Uterus (tissue), 4 donors: ENCODE results near the gene KLF5. TPM values are rescaled to one million over a fixed set of nuclear protein-coding genes. Genes with fewer than 3 reads are reported as not detected.

Experiments
- DNase-seq, 2 donors: peaks; one replicate each; pipeline ENCODE4 v3.0.0-alpha.2; 2019 to 2020
- H3K27ac ChIP-seq, 2 donors: fragments of 200-600 bp; sonication (generic); 1 replicate in 1 of 2; 2 replicates in 1 of 2; pipeline ENCODE4 v1.5.1; 2016 to 2018
- H3K27me3 ChIP-seq, 2 donors: fragments of 200-600 bp; sonication (generic); one replicate each; pipeline ENCODE4 v1.5.1; 2018 to 2019; ENCODE audit warnings: control low read depth in 1 of 2
- H3K36me3 ChIP-seq, 2 donors: fragments of 200-600 bp; sonication (generic); one replicate each; pipeline ENCODE4 v1.5.1; 2019; ENCODE audit warnings: control low read depth in 1 of 2
- H3K4me1 ChIP-seq, 2 donors: fragments of 200-600 bp; sonication (generic); one replicate each; pipeline ENCODE4 v1.5.1; 2018 to 2019; ENCODE audit warnings: control low read depth in 1 of 2
- H3K4me3 ChIP-seq, 2 donors: fragments of 200-600 bp; sonication (generic); 1 replicate in 1 of 2; 2 replicates in 1 of 2; pipeline ENCODE4 v1.5.1; 2018 to 2019; ENCODE audit warnings: mild to moderate bottlenecking in 1 of 2
- H3K9me3 ChIP-seq, 2 donors: fragments of 200-600 bp; sonication (generic); one replicate each; pipeline ENCODE4 v1.5.1; 2019; ENCODE audit warnings: control low read depth in 1 of 2
- POLR2A ChIP-seq, 2 donors: fragments of 450-650 bp; IDR thresholded peaks; one replicate each; pipeline ENCODE4 v1.6.1; 2016; ENCODE audit warnings: antibody characterized with exemption in 2 of 2, mild to moderate bottlenecking in 1 of 2, moderate library complexity in 1 of 2
- intact Hi-C: fragments of 100-400 bp; cut with DNase I; formaldehyde crosslinking; loops from one replicate; pipeline ENCODE4 v1.15.1; 2023; ENCODE audit warnings: low total_unique reads
- total RNA-seq, 4 donors: library from RNA; depleted of rRNA in 3 of 4; stranded (reverse); fragments of >200 nt in 3 of 4; gene quantifications; one replicate each; pipeline versions ENCODE4 v1.1.0 to v1.2.4, GENCODE V29; 2014 to 2023
- TF ChIP-seq, protein P1 (sequence below), 4 experiments: fragments of 200-600 bp in 2 of 4; fragments of 450-650 bp in 2 of 4; sonication (generic) in 2 of 4; IDR thresholded peaks; one replicate each; pipeline ENCODE4 v1.5.1; 2016 to 2019; ENCODE audit warnings: antibody characterized with exemption in 4 of 4, mild to moderate bottlenecking in 2 of 4, moderate library complexity in 1 of 4
- donor health status: DM: yes; HTN: yes; CAD: no.

KLF5 gene
- total RNA-seq, 4 donors from 2014 or later = 0.77 to 10.7 (median 5.7) TPM

- H3K4me1 ChIP-seq = no peaks in the 10 kb centered on the region
- H3K36me3 ChIP-seq = no peaks in the 10 kb centered on the region
- intact Hi-C loops = no loop called here
- no peaks in the 10 kb centered on the region for H3K9me3 ChIP-seq
- no peak overlapping the region for H3K4me3 ChIP-seq
- TF ChIP-seq, protein P1, sequence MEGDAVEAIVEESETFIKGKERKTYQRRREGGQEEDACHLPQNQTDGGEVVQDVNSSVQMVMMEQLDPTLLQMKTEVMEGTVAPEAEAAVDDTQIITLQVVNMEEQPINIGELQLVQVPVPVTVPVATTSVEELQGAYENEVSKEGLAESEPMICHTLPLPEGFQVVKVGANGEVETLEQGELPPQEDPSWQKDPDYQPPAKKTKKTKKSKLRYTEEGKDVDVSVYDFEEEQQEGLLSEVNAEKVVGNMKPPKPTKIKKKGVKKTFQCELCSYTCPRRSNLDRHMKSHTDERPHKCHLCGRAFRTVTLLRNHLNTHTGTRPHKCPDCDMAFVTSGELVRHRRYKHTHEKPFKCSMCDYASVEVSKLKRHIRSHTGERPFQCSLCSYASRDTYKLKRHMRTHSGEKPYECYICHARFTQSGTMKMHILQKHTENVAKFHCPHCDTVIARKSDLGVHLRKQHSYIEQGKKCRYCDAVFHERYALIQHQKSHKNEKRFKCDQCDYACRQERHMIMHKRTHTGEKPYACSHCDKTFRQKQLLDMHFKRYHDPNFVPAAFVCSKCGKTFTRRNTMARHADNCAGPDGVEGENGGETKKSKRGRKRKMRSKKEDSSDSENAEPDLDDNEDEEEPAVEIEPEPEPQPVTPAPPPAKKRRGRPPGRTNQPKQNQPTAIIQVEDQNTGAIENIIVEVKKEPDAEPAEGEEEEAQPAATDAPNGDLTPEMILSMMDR (IDR thresholded peaks at IDR 0.05) = no peak
- no peak for TF ChIP-seq POLR2A (IDR thresholded peaks at IDR 0.05)
- no peaks in the 10 kb centered on the region for H3K27me3 ChIP-seq
- H3K27ac ChIP-seq = no peak overlapping the region
- no peak for DNase-seq
Measured at GRCh38 chr13:73082471-73082870, 23.7 kb downstream of the KLF5 start.

DNA sequence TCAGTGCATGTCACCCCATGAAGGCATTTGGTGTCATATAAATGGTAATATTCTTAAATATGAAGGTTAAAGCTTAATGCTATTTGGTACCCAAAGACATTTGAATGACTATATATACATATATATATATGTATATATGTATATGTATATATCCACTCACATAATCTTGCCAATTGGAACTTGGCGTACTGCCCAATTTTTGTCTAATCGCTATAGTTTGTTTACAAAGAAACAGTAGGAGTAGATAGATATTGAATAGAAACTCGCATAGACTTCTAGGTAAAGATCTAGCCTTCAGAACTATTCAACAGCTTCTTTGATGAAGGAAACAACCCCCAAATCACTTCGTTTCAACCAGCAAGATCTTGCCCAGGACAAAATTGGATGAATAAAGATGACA lies 24.1 kb downstream of the KLF5 start:
- intact Hi-C loops = no loop called here
- no peak overlapping the region for H3K4me3 ChIP-seq
- H3K36me3 ChIP-seq = no peaks in the 10 kb centered on the region
- no peaks in the 10 kb centered on the region for H3K4me1 ChIP-seq
- H3K27ac ChIP-seq = no peak overlapping the region
- no peaks in the 10 kb centered on the region for H3K27me3 ChIP-seq
- TF ChIP-seq, protein P1 (IDR thresholded peaks at IDR 0.05) = no peak
- no peak for TF ChIP-seq POLR2A (IDR thresholded peaks at IDR 0.05)
- DNase-seq = no peak
- H3K9me3 ChIP-seq = no peaks in the 10 kb centered on the region

DNA sequence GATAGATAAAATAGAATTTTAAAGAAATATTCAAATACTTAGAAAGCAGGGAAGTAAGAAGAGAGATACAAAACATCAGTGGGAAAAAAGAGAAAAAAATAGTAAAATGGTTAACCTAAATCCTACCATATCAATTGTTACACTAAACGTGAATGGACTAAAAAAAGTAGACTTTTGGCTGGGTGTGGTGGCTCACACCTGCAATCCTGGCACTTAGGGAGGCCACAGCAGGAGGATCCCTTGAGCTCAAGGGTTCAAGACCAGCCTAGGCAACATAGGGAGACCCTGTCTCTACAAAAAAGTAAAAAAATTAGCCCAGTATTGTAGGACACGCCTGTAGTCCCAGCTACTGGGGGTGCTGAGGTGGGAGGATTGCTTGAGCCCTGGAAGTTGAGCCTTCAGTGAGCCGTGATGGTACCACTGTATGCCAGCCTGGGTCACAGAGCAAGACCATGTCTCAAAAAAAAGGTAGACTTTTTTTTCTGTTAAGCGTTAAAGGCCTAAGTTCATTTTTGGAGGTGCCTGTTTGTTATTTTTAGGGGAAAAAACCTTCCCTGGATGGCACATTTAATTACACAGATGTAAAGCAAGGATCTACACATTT lies 29.6 kb downstream of the KLF5 start:
- intact Hi-C loops = no loop called here
- Histone ChIP-seq H3K27me3 (no peaks in the 10 kb centered on the region), H3K4me3 (no peak overlapping the region), H3K36me3 (no peaks in the 10 kb centered on the region), H3K4me1 (no peaks in the 10 kb centered on the region), H3K27ac (no peak overlapping the region), H3K9me3 (peaks cover 0 to 4% of the 10 kb centered on the region in 2 donors)
- TF ChIP-seq POLR2A (IDR thresholded peaks at IDR 0.05) = no peak
- TF ChIP-seq, protein P1 (IDR thresholded peaks at IDR 0.05) = no peak
- no peak for DNase-seq

DNA sequence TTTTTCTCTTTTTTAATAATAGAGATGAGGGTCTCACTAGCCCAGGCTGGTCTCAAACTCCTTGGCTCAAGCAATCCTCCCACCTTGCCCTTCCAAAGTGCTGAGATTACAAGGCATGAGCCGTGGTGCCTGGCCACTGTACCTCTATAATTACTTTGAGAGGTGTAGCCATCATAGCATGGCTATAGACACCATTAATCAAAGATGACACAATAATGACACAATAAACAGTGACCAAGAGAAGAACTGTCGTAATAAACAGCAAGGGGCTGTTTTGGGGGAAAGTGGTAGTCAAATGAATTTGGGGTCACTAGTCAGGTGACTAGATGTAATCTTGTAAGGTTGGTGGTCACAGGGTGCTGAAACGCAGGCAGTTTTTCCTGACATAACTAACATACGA lies 30.4 kb downstream of the KLF5 start:
- H3K27me3 ChIP-seq = no peaks in the 10 kb centered on the region
- intact Hi-C loops = no loop called here
- H3K36me3 ChIP-seq = no peaks in the 10 kb centered on the region
- no peaks in the 10 kb centered on the region for H3K4me1 ChIP-seq
- H3K27ac ChIP-seq = no peak overlapping the region
- no peak overlapping the region for H3K4me3 ChIP-seq
- TF ChIP-seq POLR2A (IDR thresholded peaks at IDR 0.05) = no peak
- TF ChIP-seq, protein P1 (IDR thresholded peaks at IDR 0.05) = no peak
- DNase-seq = no peak
- peaks cover 0 to 4% of the 10 kb centered on the region in 2 donors for H3K9me3 ChIP-seq

DNA sequence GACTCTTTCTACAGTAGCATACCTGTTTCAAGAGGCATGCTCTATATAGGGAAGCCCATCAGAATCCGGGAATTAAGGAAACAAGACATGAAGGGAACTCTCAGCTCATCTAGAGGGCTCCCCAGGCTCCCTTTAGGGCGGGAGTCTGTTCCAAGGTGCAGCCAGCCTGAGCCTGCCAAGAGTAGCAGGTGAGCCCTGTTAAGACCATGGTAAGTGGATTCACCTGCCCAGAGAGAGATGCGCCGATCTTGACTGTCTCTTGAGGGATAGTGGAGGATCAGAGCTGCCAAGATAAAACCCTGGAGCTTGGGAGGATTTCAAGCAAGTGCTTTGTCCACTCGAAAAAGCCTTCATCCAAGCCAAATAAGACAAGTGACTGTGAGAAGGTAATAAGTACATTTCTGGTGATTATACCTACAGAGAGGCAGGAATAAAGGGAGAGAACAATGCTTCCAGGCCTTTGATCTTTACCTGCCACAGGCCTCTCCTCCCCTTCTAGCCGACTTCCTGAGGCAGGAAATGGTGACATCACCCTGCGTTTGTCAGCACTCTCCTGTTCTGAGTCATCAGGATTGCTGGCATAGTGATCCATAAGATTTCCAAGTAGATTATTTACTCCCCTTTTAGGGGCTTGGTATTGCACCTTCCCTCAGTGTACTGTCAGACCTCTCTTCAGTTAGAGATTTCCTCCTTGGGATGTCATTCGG lies 31.5 kb downstream of the KLF5 start:
- TF ChIP-seq, protein P1 (IDR thresholded peaks at IDR 0.05) = no peak
- TF ChIP-seq POLR2A (IDR thresholded peaks at IDR 0.05) = no peak
- H3K4me1 ChIP-seq = no peaks in the 10 kb centered on the region
- no peak for DNase-seq
- H3K4me3 ChIP-seq = no peak overlapping the region
- H3K36me3 ChIP-seq = no peaks in the 10 kb centered on the region
- intact Hi-C loops = no loop called here
- no peak overlapping the region for H3K27ac ChIP-seq
- peaks cover 0 to 4% of the 10 kb centered on the region in 2 donors for H3K9me3 ChIP-seq
- H3K27me3 ChIP-seq = no peaks in the 10 kb centered on the region
